ENCODE results near the gene PNMT.
"Not testable (repeated sequence)": the region's sequence is repeated elsewhere in the genome, so short reads cannot be mapped to it uniquely, and the experiment has no call there.

PNMT gene

GRCh38 chr17:39706383-39706782 lies 38.1 kb downstream of the PNMT start:
- no peak for TF ChIP-seq CTCF (IDR thresholded peaks at IDR 0.05; ENCODE audit: control insufficient read depth, extremely low read depth, insufficient read depth)
- peak overlapping the region; percentile 42 for H3K4me3 ChIP-seq (ENCODE audit: low read depth, low read length)
- DNase-seq (ENCODE audit: low read depth): no peak

GRCh38 chr17:39706921-39707337 lies 38.7 kb downstream of the PNMT start:
- no peak for DNase-seq (ENCODE audit: low read depth)
- no peak for TF ChIP-seq CTCF (IDR thresholded peaks at IDR 0.05; ENCODE audit: control insufficient read depth, extremely low read depth, insufficient read depth)
- no peak overlapping the region for H3K4me3 ChIP-seq (ENCODE audit: low read depth, low read length)

DNA sequence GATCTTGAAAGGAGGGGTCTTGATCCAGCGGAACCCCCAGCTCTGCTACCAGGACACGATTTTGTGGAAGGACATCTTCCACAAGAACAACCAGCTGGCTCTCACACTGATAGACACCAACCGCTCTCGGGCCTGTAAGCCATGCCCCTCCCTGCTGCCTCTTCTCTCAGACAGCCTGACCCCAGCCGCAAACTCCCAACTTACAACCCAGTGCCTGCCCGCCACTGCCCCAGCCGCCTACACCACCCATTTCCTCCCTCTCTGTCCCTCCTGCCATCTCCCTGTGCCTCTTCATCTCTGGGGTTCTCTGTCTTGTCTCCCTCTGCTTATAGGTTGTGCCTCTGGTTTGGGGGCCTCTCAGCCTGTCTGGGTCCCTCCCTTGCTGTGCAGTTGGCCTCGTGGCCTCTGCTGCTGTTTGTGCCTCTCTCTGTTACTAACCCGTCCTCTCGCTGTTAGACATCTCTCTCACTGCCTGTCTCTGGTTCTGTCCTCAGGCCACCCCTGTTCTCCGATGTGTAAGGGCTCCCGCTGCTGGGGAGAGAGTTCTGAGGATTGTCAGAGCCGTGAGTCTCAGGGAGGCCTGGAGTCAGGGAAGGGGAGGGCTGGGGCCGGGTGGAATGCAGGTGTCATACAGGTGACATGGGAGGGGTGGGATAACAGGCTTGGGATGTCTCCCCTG lies 41.2 kb downstream of the PNMT start:
- DNase-seq (ENCODE audit: low read depth): no peak
- H3K4me3 ChIP-seq (ENCODE audit: low read depth, low read length): no peak overlapping the region
- TF ChIP-seq CTCF (IDR thresholded peaks at IDR 0.05; ENCODE audit: control insufficient read depth, extremely low read depth, insufficient read depth): no peak

GRCh38 chr17:39709998-39710964 lies 42.0 kb downstream of the PNMT start:
- DNase-seq (ENCODE audit: low read depth): no peak
- no peak overlapping the region for H3K4me3 ChIP-seq (ENCODE audit: low read depth, low read length)
- no peak for TF ChIP-seq CTCF (IDR thresholded peaks at IDR 0.05; ENCODE audit: control insufficient read depth, extremely low read depth, insufficient read depth)

GRCh38 chr17:39711071-39711470 lies 42.8 kb downstream of the PNMT start:
- not testable (repeated sequence) for H3K4me3 ChIP-seq (ENCODE audit: low read depth, low read length); DNase-seq (ENCODE audit: low read depth)

- no peak for DNase-seq (ENCODE audit: low read depth)
- no peak for TF ChIP-seq CTCF (IDR thresholded peaks at IDR 0.05; ENCODE audit: control insufficient read depth, extremely low read depth, insufficient read depth)
- H3K4me3 ChIP-seq (ENCODE audit: low read depth, low read length): no peak overlapping the region
These were observed 43.6 kb downstream of the PNMT start for GRCh38 chr17:39711851-39712250.

GRCh38 chr17:39714234-39714633 lies 46.0 kb downstream of the PNMT start:
- no peak for TF ChIP-seq CTCF (IDR thresholded peaks at IDR 0.05; ENCODE audit: control insufficient read depth, extremely low read depth, insufficient read depth)
- no peak overlapping the region for H3K4me3 ChIP-seq (ENCODE audit: low read depth, low read length)
- DNase-seq (ENCODE audit: low read depth): no peak

Measured in LNCaP clone FGC (cell line).